Measurements from ENCODE around the gene RPL15.

Gene RPL15

GRCh38 chr3:23932571-23932970 lies 15.6 kb downstream of the RPL15 start:
- DNase-seq, result no peak

- DNase-seq, result no peak
These were observed 17.3 kb downstream of the RPL15 start for GRCh38 chr3:23934253-23934652.

- DNase-seq, result no peak
These were observed 20.4 kb downstream of the RPL15 start for GRCh38 chr3:23937296-23937695.

- DNase-seq, result no peak
These were observed 21.8 kb downstream of the RPL15 start for GRCh38 chr3:23938688-23939087.

GRCh38 chr3:23940775-23941174 lies 23.8 kb downstream of the RPL15 start:
- DNase-seq, result no peak

GRCh38 chr3:23941440-23941839 lies 24.5 kb downstream of the RPL15 start:
- no peak for DNase-seq

- no peak for DNase-seq
These were observed 25.6 kb downstream of the RPL15 start for GRCh38 chr3:23942546-23942945.

GRCh38 chr3:23944007-23944783 lies 27.3 kb downstream of the RPL15 start:
- no peak for DNase-seq

GRCh38 chr3:23944861-23945662 lies 28.1 kb downstream of the RPL15 start, which contains the start of gene NR1D2:
TSS of gene NR1D2 (plus strand) at chr3:23945286. CDS start at chr3:23945579, 293 bp downstream.
- peak; percentile 86 for DNase-seq

GRCh38 chr3:23945663-23945912 lies 28.7 kb downstream of the RPL15 start:
- no peak for DNase-seq

- DNase-seq, result peak; percentile 98
These were observed 29.2 kb downstream of the RPL15 start for GRCh38 chr3:23945913-23946687.

- no peak for DNase-seq
These were observed 31.8 kb downstream of the RPL15 start for GRCh38 chr3:23948761-23949160.

- DNase-seq, result no peak
These were observed 32.9 kb downstream of the RPL15 start for GRCh38 chr3:23949784-23950183.

- no peak for DNase-seq
These were observed 33.4 kb downstream of the RPL15 start for GRCh38 chr3:23950293-23950692.

GRCh38 chr3:23952646-23953045 lies 35.7 kb downstream of the RPL15 start:
- no peak for DNase-seq

GRCh38 chr3:23953523-23953922 lies 36.6 kb downstream of the RPL15 start:
- DNase-seq, result no peak

- no peak for DNase-seq
These were observed 37.2 kb downstream of the RPL15 start for GRCh38 chr3:23954144-23954543.

- DNase-seq, result no peak
These were observed 39.8 kb downstream of the RPL15 start for GRCh38 chr3:23956701-23957100.

GRCh38 chr3:23959135-23959900 lies 42.4 kb downstream of the RPL15 start:
- DNase-seq, result peak; percentile 84

GRCh38 chr3:23960649-23961048 lies 43.7 kb downstream of the RPL15 start:
- no peak for DNase-seq

- no peak for DNase-seq
These were observed 44.1 kb downstream of the RPL15 start for GRCh38 chr3:23961066-23961465.

GRCh38 chr3:23961913-23962312 lies 45.0 kb downstream of the RPL15 start:
- no peak for DNase-seq
